MCF 10A (cell line): ENCODE results near the gene OR2A25. TPM values are rescaled to one million over a fixed set of nuclear protein-coding genes. Genes with fewer than 3 reads are reported as not detected.

Source experiments
- BruUV-seq: library from RNA; stranded (reverse); fragments of 400-500 nt; replicated peaks from 2 replicates; lab custom pipeline; 2021; lab: Mats Ljungman, UMichigan
- CTCF ChIA-PET: fragments of 300-600 bp; sonication (Branson Sonifier 250); formaldehyde crosslinking; extraction: SDS; loops from one replicate; lab custom pipeline; 2021; ENCODE audit warnings: antibody characterized with exemption, inconsistent platforms; lab: Yijun Ruan, JAX
- POLR2A ChIA-PET: fragments of 300-600, 350-650 bp; sonication (Branson Sonifier 250); formaldehyde crosslinking; extraction: SDS; loops from one replicate; lab custom pipeline; 2020; ENCODE audit warnings: antibody characterized with exemption, inconsistent platforms; lab: Yijun Ruan, JAX
- DNase-seq: peaks from one replicate; pipeline ENCODE4 v3.0.0-alpha.2; 2018; ENCODE audit not compliant: unreplicated experiment
- H3K27ac Mint-ChIP-seq: one replicate; pipeline ENCODE4 v1.8.0; 2022; ENCODE audit warnings: mild to moderate bottlenecking, low read depth, mixed read lengths; ENCODE audit not compliant: unreplicated experiment
- H3K27me3 Mint-ChIP-seq: one replicate; pipeline ENCODE4 v1.8.0; 2022; ENCODE audit warnings: mixed read lengths; ENCODE audit not compliant: insufficient read depth, unreplicated experiment
- H3K36me3 Mint-ChIP-seq: one replicate; pipeline ENCODE4 v1.8.0; 2022; ENCODE audit warnings: mild to moderate bottlenecking, moderate library complexity, mixed read lengths; ENCODE audit not compliant: insufficient read depth, unreplicated experiment
- H3K4me1 Mint-ChIP-seq: one replicate; pipeline ENCODE4 v1.8.0; 2022; ENCODE audit warnings: mixed read lengths; ENCODE audit not compliant: insufficient read depth, unreplicated experiment
- H3K4me3 Mint-ChIP-seq: one replicate; pipeline ENCODE4 v1.8.0; 2022; ENCODE audit warnings: mild to moderate bottlenecking, moderate library complexity, mixed read lengths; ENCODE audit not compliant: unreplicated experiment
- H3K9me3 Mint-ChIP-seq: one replicate; pipeline ENCODE4 v1.8.0; 2022; ENCODE audit warnings: mixed read lengths; ENCODE audit not compliant: unreplicated experiment
- CTCF ChIP-seq: fragments of 200-600 bp; IDR thresholded peaks from one replicate; pipeline ENCODE4 v1.8.0; 2022; ENCODE audit warnings: antibody characterized with exemption, mild to moderate bottlenecking; ENCODE audit not compliant: unreplicated experiment
- intact Hi-C: fragments of 100-400 bp; cut with micrococcal nuclease; formaldehyde crosslinking; loops from 2 replicates; pipeline ENCODE4 v1.14.1; 2022
- total RNA-seq: library from RNA; stranded (reverse); gene quantifications from 2 replicates; pipeline ENCODE4 v1.2.3, GENCODE V29; 2022

The OR2A25 gene
- total RNA-seq, 1 experiment from 2014 or later, result not detected

DNA sequence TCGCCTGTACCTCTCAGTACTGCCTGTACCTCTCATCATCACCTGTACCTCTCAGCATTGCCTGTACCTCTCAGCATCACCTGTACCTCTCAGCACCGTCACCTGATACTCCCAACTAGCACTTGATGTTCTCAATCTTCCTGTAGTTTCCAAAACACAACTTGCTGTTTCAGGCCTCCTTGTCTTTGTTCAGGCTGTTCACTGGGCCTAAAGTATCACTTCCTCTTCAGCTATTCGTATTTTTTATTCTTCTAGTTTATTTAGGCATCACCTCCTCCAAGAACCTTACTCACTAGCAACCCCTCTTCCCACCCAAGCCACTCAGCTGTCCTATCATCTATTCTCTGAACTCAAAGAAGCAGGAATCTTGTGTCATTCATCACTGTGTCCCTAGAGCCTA, 45.4 kb upstream of the OR2A25 start:
- no peak for TF ChIP-seq CTCF
- Mint-ChIP-seq H3K9me3 (no peaks in the 10 kb centered on the region), H3K4me3 (no peak overlapping the region), H3K36me3 (no peaks in the 10 kb centered on the region), H3K27me3 (no peaks in the 10 kb centered on the region), H3K4me1 (no peaks in the 10 kb centered on the region), H3K27ac (no peak overlapping the region)
- BruUV-seq, result no TSS peak
- no peak for DNase-seq
- CTCF ChIA-PET, result interaction anchor here (0.5 to 1.1 kb wide), 3 partner anchors 14 to 287 kb away, joined by 3 to 4 read pairs (median 3); no protein-coding TSS in a partner anchor
- intact Hi-C loops, result loop anchor here (10.0 kb wide), 1 partner anchor 49 kb away; no protein-coding TSS in a partner anchor
- POLR2A ChIA-PET, result no interaction called here

- Mint-ChIP-seq H3K9me3 (no peaks in the 10 kb centered on the region), H3K27me3 (peaks cover 12% of the 10 kb centered on the region), H3K4me3 (no peak overlapping the region), H3K27ac (no peak overlapping the region), H3K4me1 (no peaks in the 10 kb centered on the region), H3K36me3 (no peaks in the 10 kb centered on the region)
- CTCF ChIA-PET, result interaction anchor here (0.5 to 1.6 kb wide), 6 partner anchors 9 to 293 kb away, joined by 3 to 7 read pairs (median 4); partner anchors contain the start of gene TCAF1
- POLR2A ChIA-PET, result interaction anchor here (1.1 kb wide), 1 partner anchor 102 kb away, joined by 3 read pairs; no protein-coding TSS in a partner anchor
- DNase-seq, result no peak
- BruUV-seq, result no TSS peak
- intact Hi-C loops, result loop anchor here (2.0 to 10.0 kb wide), 3 partner anchors 52 to 126 kb away; no protein-coding TSS in a partner anchor
- no peak for TF ChIP-seq CTCF
These were observed 43.3 kb upstream of the OR2A25 start for GRCh38 chr7:144026203-144026883.

DNA sequence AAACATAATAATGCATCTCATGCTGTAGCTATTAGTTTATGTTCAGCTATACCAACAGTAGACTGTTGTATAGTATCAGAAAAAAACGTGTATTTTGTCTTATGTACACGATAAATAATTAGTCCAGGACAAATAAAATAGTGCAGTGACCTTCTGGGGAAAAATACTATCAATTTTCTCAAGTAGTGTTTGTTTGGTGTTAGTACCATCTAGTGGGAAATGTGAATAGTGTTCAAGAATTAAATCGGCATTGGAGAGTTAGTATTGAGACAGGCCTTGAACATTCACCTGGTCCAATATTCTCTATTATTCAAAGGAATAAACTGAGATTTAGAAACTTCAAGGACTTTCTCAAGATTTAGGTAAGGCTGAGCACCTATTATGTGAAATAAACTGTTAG, 42.5 kb upstream of the OR2A25 start:
- TF ChIP-seq CTCF, result peak; percentile 54

DNA sequence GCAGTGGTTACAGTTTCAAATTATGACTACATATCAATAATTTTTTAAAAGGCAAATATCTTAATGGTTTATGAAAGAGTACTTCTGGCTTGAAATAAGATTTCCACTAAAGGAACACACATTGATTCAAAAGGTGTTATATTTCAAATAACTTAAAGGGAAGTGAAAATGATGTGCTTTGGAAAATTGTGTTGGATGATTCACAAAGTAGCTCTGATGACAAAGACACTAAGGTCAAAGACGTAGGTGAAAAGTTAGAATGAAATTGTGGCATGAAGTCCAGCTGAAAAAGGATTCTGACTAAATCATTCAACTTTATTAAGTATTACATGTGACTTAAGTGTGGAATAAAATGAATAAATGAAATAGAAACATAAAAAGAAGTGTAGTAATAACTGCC, 41.6 kb upstream of the OR2A25 start:
- ChIA-PET POLR2A (interaction anchor here (0.7 to 1.6 kb wide), 2 partner anchors 14 to 126 kb away, joined by 3 to 4 read pairs; partner anchors contain the start of gene TCAF1), CTCF (interaction anchor here (1.0 to 1.5 kb wide), 4 partner anchors 9 to 291 kb away, joined by 3 to 8 read pairs (median 4); partner anchors contain the start of gene TCAF1)
- Mint-ChIP-seq H3K4me3 (no peak overlapping the region), H3K4me1 (no peaks in the 10 kb centered on the region), H3K36me3 (no peaks in the 10 kb centered on the region), H3K9me3 (no peaks in the 10 kb centered on the region), H3K27me3 (peaks cover 28% of the 10 kb centered on the region), H3K27ac (no peak overlapping the region)
- DNase-seq, result peak; percentile 4
- TF ChIP-seq CTCF, result no peak
- intact Hi-C loops, result loop anchor here (2.0 to 10.0 kb wide), 3 partner anchors 53 to 127 kb away; no protein-coding TSS in a partner anchor
- BruUV-seq, result no TSS peak

More for the DNA sequence above, 42.5 kb upstream of the OR2A25 start:
- no peaks in the 10 kb centered on the region for H3K9me3 Mint-ChIP-seq
- H3K27me3 Mint-ChIP-seq, result peaks cover 20% of the 10 kb centered on the region
- ChIA-PET CTCF (interaction anchor here (0.9 to 1.6 kb wide), 6 partner anchors 10 to 293 kb away, joined by 3 to 7 read pairs (median 4); partner anchors contain the start of gene TCAF1), POLR2A (interaction anchor here (1.1 to 1.6 kb wide), 2 partner anchors 101 to 125 kb away, joined by 3 to 4 read pairs; partner anchors contain the start of gene TCAF1)
- intact Hi-C loops, result loop anchor here (2.0 to 10.0 kb wide), 3 partner anchors 52 to 126 kb away; no protein-coding TSS in a partner anchor
- H3K36me3 Mint-ChIP-seq, result no peaks in the 10 kb centered on the region
- no TSS peak for BruUV-seq
- no peak overlapping the region for H3K27ac Mint-ChIP-seq
- H3K4me3 Mint-ChIP-seq, result no peak overlapping the region
- no peaks in the 10 kb centered on the region for H3K4me1 Mint-ChIP-seq
- peak; percentile 39 for DNase-seq
